GM06990 (cell line): ENCODE results near the gene VIPR2.

Source experiments
- DNase-seq: peaks from one replicate; pipeline ENCODE4 v3.0.0-alpha.2; 2011; ENCODE audit not compliant: insufficient read length; ENCODE audit errors: extremely low read depth
- H3K27me3 ChIP-seq: replicated peaks from 2 replicates; pipeline ENCODE4 v1.6.0; 2011; ENCODE audit warnings: low read length; ENCODE audit not compliant: control insufficient read depth, insufficient read depth
- H3K36me3 ChIP-seq: 2 replicates; pipeline ENCODE4 v1.5.1; 2011; ENCODE audit warnings: low read length; ENCODE audit not compliant: control insufficient read depth, insufficient read depth
- H3K4me3 ChIP-seq: replicated peaks from 2 replicates; pipeline ENCODE4 v1.5.1; 2011; ENCODE audit warnings: low read depth, mild to moderate bottlenecking, control low read depth, low read length
- CTCF ChIP-seq: IDR thresholded peaks from 2 replicates; pipeline ENCODE4 v1.5.1; 2011; ENCODE audit warnings: low read length, control low read depth, mild to moderate bottlenecking, inconsistent platforms; ENCODE audit not compliant: insufficient read depth, poor library complexity, severe bottlenecking

Gene VIPR2

GRCh38 chr7:159048656-159049055 lies 96.0 kb downstream of the VIPR2 start:
- no peak for TF ChIP-seq CTCF
- H3K27me3 ChIP-seq, result no peaks in the 10 kb centered on the region
- H3K36me3 ChIP-seq, result no peaks in the 10 kb centered on the region
- no peak overlapping the region for H3K4me3 ChIP-seq
- no peak for DNase-seq

DNA sequence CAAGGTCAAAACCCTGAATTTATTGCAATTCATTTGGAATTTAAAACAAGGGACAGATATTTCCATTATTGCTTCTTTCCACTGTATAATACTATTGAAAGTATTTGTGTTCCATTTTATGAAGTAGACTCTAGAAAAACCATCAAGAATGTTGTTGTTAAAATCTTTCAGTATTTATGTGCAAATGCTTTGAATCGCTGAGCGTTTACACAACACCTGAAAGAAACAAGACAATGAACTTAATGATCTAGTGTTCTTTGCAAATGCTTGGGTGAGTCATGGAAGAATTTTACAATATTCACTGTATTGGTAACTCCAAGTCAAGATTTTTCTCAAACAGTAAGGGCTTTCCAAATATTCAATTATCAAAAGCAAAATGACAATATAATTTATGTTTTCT lies 97.1 kb downstream of the VIPR2 start:
- H3K4me3 ChIP-seq, result no peak overlapping the region
- TF ChIP-seq CTCF, result no peak
- H3K36me3 ChIP-seq, result no peaks in the 10 kb centered on the region
- DNase-seq, result no peak
- H3K27me3 ChIP-seq, result no peaks in the 10 kb centered on the region

DNA sequence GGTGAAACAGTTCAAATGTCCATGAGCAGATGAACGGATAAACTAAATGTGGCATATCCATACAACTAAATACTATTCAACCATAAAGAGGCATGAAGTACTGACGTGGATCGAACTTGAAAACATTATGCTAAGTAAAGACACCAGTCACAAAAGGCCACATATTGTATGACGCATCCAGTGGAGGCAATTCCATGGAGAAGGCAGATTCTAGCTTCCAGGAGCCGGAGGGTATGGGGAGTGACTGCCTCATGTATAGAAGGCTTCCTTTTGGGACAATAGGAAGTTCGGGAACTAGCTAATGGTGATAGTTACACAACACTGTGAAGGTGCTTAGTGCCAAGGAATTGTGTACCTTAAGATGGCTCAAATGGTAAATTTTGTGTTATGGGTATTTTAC lies 98.4 kb downstream of the VIPR2 start:
- no peaks in the 10 kb centered on the region for H3K36me3 ChIP-seq
- H3K27me3 ChIP-seq, result no peaks in the 10 kb centered on the region
- no peak overlapping the region for H3K4me3 ChIP-seq
- no peak for TF ChIP-seq CTCF
- DNase-seq, result no peak

DNA sequence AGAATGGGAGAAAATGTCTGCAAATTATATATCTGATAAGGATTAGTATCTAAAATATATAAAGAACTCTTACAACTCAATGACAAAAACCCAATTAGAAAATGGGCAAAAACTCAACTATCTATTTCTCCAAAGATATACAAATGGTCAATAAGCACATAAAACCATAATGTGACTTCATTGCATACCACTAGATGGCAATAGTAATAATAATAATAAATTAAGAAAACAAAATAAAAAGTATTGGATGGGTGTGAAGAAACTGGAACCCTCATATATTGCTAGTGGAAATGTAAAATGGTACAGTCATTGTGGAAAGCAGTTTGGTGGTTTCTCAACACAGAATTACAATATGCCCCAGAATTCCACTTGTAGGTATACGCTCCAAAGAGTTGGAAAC lies 98.8 kb downstream of the VIPR2 start:
- Histone ChIP-seq H3K36me3 (no peaks in the 10 kb centered on the region), H3K27me3 (no peaks in the 10 kb centered on the region), H3K4me3 (no peak overlapping the region)
- no peak for DNase-seq
- no peak for TF ChIP-seq CTCF

DNA sequence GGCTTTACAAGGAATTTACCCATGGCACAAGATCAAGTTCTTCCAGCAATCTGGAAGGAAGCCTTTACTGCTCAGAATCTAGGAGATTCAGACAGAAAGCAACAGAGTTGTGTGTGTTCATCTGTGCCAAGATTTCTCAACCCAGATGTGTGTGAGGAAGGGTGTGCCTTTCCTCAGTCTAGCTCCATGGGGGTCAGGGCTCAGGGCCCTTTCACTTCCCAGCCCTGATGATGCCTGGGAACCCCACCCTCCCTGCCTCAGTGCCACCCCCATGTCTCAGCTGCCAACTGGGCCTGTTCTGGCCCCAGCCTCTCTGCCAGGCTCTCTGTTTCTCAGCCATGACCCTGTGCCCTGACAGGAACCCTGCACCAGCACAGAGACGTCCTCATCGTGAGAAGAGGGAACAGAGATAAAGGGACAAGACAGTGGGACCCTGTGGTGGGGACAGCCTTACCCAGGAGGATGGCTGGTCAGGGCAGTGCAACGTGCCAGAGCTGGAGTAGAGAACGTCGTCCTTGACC lies 102.0 kb downstream of the VIPR2 start:
- TF ChIP-seq CTCF, result no peak
- Histone ChIP-seq H3K27me3 (no peaks in the 10 kb centered on the region), H3K36me3 (no peaks in the 10 kb centered on the region), H3K4me3 (no peak overlapping the region)
- DNase-seq, result no peak

DNA sequence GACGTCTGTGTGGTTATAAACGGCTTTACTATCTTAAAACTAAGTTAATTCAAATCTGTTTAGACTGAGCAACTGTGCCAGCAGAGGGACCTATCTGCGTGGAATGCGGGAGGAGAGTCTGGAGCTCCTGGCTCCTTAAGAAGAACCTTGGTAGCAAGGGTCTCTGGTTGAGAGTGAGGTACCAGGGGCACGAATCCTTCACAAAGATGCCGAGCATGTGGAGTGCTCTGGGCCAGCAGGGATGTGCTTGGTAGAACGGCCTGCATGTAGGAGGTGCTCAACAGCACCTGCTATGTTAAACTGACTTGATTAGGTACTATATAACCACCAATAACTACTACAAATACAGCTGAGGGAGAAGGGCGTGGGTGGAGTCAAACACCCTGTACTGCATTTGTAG lies 102.6 kb downstream of the VIPR2 start:
- H3K4me3 ChIP-seq, result no peak overlapping the region
- TF ChIP-seq CTCF, result no peak
- no peaks in the 10 kb centered on the region for H3K36me3 ChIP-seq
- DNase-seq, result no peak
- H3K27me3 ChIP-seq, result no peaks in the 10 kb centered on the region
